Measurements from ENCODE around the gene KIF26A.

DNA sequence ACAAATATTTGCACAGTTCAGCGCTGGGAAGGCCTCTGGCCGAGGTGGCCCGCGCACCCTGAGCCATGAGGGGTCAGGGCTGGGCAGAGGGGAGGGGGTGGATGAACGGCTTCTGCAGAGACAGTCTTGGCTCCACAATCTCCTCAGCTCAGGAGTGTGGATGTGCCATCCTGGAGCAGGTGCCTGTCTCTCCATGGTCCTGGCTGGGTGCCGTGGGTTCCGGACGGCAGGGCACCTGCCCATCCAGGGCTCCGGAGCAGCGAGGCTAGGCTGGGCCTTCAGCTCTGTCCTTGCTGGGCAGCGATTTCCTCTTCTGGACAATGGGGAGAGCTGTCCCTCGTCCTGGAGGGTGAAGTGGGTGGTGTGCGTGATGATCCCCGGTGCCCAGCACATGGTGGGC, 55.6 kb downstream of the KIF26A start:
- TF ChIP-seq, protein P1, sequence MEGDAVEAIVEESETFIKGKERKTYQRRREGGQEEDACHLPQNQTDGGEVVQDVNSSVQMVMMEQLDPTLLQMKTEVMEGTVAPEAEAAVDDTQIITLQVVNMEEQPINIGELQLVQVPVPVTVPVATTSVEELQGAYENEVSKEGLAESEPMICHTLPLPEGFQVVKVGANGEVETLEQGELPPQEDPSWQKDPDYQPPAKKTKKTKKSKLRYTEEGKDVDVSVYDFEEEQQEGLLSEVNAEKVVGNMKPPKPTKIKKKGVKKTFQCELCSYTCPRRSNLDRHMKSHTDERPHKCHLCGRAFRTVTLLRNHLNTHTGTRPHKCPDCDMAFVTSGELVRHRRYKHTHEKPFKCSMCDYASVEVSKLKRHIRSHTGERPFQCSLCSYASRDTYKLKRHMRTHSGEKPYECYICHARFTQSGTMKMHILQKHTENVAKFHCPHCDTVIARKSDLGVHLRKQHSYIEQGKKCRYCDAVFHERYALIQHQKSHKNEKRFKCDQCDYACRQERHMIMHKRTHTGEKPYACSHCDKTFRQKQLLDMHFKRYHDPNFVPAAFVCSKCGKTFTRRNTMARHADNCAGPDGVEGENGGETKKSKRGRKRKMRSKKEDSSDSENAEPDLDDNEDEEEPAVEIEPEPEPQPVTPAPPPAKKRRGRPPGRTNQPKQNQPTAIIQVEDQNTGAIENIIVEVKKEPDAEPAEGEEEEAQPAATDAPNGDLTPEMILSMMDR (IDR thresholded peaks at IDR 0.05; ENCODE audit: poor library complexity), result no peak
- TF ChIP-seq EZH2 (IDR thresholded peaks at IDR 0.05; ENCODE audit: borderline replicate concordance), result no peak

All from hepatocyte (in vitro differentiated cells).